GM21528 (cell line): ENCODE results near the gene FLT3.
A peak's percentile ranks its signal among the peaks of the same experiment; 100 is the strongest.
"Not testable (repeated sequence)": the region's sequence is repeated elsewhere in the genome, so short reads cannot be mapped to it uniquely, and the experiment has no call there.

Experiments
- ATAC-seq: cut with Tn5 transposase; IDR thresholded peaks from one replicate; pipeline ENCODE4 v1.9.1; 2021; ENCODE audit warnings: mild to moderate bottlenecking, moderate library complexity; ENCODE audit not compliant: unreplicated experiment, low FRiP score

FLT3 gene

DNA sequence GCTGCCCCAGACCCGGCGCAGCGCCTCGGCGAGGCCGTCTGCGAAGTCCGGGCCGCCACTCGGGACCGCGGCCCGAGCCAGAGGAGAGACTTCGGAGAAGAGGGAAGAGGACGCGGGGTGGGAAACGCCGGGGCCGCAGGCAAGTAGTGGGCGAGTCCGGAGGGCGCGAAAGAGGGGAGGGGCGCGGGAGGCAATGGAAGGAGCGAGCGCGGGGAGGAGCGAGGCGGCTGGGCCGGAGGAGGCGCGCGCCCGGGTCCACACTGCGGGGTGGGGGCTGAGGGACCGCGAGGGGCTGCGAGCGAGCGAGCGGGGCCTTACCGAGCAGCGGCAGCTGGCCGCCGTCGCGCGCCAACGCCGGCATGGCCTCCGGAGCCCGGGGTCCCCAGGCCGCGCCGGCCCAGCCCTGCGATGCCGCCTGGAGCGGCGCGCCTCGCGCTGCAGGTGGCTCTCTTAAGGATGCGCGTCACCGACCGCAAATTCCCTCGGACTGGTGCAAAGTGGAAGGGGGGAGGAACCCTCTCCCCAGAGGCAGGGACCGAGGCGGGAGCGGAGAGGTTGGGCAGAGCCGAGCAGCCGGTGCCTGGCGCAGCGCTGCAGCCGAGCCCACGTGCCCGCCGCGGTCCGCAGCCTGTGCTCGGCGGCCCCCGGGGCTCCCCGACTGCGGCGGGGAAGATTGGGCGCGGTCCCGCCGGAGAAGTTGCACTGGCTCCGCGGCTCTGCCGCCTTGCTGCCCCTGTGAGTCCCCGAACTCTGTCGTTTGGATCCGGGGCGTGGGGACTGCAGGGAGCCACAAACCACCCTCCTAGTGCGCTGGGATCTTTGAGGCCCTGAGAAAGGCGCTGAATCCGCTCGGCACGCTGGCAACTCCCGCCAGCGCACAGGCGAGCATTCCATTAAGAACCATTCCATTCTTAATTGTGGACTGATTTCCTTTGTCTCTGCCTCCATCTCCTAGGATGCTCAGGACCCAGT lies at the start of gene FLT3:
Gene FLT3 (minus strand): TSS at position 427 of the 972 bp plus-strand sequence. CDS start 66 bp downstream, at position 361.
- no peak for ATAC-seq

DNA sequence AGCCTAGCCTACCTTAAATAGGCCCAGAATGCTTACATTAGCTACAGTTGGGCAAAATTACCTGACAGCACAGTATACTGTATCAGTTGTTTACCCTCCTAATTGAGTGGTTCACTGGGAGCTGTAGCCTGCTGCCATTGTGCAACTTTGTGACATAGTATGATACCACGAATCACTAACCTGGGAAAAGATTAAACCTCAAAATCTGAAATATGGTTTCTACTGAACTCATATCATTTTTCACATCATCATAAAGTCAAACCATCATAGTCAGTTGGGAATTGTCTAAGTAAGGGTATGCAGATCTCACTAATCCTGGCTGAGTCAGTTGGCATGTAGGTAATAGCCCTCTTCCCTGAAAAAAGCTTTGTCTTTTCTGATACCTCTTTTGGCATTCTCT lies 47.1 kb upstream of the FLT3 start:
- ATAC-seq, result no peak

DNA sequence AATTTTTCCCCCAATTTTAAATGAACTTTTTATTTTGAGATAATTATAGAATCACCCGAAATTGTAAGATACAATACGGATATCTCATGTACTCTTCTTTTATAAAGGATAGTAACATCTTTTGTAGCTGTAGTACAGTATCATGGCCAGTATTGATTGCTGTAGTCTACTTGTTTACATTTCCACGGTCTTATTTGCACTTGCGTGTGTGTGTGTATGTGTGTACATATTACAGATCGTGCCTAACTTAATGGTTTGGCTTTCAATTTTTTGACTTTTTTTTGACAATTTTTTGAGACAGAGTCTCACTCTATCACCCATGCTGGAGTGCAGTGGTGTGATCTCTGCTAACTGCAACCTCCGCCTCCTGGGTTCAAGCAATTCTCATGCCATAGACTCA lies 44.7 kb upstream of the FLT3 start:
- ATAC-seq, result no peak

DNA sequence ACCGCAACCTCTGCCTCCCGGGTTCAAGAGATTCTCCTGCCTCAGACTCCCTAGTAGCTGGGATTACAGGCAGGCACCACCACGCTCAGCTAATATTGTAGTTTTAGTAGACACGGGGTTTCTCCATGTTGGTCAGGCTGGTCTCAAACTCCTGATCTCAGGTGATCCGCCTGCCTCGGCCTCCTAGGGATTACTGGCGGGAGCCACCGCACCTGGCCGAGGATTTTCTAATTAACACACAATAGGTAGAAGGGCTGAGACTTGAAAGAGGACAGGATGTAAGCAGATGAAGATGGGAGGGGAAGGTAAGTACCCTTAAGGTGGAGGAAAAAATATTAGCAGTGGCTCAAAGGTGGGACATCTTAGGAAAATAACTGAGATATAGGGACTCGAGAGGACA lies 41.2 kb upstream of the FLT3 start:
- ATAC-seq, result not testable (repeated sequence)

DNA sequence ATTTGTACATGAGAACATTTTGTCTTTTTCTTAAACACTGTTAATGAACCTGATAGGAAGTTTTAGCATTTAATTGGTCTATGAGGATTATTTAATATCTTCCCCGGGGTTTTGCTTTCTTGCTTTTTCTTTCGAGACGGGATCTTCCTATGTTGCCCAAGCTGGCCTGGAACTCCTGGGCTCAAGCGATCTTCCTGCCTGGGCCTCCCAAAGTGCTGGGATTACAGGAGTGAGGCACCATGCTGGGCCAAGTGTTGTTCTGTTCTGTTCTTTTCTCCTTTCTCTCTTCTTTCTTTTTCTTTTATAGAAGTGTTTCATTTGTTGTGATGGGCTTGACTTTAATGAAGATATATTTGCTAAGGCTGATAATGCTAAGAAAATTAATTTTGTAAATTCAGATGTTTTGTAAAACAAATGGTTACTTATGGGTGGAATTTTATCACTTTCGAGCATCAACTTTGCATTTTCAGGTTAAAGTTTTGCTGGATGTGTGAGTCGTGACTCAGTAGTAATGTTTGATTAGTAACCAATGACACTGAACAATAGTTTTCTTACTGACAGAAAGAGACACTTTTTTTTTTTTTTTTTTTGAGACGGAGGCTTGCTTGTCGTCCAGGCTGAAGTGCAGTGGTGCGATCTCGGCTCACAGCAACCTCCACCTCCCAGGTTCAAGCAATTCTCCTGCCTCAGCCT lies 40.2 kb upstream of the FLT3 start:
- ATAC-seq, result no peak

DNA sequence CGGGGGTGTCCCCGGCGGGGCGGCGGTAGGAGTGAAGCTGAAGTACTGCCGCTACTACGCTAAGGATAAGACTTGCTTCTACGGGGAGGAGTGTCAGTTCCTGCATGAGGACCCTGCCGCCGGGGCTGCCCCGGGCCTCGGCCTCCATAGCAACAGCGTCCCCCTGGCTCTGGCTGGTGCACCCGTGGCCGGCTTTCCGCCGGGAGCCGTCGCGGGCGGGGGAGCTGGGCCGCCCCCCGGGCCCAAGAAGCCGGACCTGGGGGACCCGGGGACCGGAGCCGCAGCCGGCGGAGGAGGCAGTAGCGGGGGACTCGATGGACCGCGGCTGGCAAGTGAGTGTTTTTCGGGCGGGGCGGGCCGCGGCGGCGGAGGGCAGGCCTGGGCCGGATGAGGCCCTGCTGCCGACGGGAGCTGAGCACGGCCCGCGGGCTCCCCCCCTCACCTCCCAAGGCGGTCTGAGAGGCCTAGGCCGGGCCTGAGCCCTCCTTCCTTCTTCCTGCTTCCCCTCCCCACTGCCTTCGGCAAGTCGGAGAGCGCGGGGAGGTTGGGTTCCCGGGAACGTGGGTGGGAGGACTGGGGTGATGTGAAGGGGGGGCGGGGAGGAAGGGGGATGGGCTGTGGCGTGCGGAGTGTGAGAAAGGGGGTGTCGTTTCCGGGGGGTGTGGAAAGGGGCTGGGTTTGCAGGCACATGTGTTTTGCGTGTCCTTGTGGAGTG lies 38.5 kb upstream of the FLT3 start:
- peak; percentile 55 for ATAC-seq

DNA sequence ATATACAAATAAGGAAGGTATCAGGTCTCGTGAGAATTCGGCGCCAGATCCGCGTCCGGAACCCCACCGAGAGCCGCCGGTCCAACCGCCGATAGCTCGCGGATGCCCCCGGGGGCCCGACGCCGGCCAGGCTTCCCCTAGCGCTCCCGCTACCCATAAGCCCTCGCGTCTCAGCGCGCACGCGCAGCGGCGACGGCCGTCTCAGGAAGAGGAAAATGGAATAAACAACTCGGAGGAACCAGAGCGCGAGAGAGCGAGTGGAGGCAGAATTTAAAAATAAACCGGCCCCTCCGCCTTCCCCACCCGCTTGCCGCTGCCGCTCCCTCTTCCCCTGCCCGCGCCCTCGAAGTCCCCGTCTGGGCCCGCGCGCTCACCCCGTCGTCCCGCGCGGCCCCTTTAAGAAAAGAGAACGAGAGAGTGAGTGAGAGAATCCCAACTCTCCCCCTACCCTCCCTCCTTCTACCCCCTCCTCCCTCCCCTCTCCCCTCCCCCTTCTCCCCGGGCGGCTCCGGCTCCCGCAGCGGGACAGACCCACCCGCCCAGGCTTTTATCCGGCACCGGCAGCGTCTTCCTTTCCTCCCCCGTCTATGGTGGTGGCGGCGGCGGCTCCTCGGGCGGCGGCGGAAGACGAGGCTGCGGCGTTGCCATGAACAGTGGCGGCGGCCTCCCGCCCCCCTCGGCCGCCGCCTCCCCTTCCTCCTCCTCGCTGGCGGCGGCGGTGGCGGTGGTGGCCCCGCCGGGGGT lies 37.8 kb upstream of the FLT3 start, which contains the start of gene PAN3:
Gene PAN3 (plus strand): TSS at position 534 of the 744 bp plus-strand sequence. CDS start 113 bp downstream, at position 647.
- peak; percentile 51 for ATAC-seq

DNA sequence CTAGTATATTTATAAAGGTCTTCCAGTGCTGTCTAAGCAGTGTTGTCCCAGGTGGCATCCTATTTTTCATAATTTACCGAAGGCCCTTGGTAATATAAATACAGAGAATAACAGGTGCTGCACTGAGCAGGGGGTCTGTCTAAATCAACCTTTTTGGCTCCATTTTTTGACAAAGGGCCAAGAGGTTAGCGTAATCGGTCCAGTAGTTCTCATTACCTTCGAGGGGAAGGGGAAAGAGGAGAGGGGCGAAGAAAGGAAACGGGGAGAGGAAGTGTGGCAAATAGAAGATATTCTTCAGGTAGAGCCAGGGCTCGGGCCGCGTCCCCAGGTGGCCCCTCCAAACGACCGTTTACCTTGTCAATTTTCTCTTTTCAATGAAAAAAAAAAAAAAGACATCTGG lies 37.2 kb upstream of the FLT3 start:
- ATAC-seq, result peak; percentile 12

DNA sequence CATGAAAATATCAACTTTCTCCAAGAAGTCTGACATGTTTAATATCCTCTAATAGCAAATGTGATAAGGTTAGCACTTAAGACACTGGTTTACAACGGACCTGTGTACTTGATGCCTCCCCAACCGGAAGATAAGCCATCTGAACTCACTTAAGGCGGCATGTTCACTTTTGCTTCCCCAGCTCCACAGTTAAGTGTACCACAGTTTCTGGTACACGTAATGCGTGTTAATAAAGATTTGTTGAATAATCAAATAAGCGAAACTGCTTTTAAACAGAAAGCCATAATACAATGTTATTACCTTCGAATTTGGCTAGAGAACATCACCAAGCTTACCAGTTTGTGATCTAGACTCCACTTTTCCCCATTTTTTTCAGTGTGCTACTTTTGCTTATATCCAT lies 36.5 kb upstream of the FLT3 start:
- ATAC-seq, result no peak

DNA sequence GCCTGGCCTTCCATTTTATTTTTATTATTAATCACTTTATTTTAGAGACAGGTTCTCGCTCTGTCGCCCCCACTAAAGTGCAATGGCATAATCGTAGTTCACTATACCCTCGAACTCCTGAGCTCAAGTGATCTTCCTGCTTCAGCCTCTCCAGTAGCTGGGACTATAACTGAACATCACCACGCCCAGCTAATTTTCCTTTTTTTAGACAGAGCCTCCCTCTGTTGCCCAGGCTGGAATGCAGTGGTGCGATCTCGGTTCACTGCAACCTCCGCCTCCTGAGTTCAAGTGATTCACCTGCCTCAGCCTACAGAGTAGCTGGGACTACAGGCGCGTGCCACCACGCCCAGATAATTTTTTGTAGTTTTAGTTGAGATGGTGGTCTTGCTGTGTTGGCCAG lies 31.3 kb upstream of the FLT3 start:
- ATAC-seq, result no peak

DNA sequence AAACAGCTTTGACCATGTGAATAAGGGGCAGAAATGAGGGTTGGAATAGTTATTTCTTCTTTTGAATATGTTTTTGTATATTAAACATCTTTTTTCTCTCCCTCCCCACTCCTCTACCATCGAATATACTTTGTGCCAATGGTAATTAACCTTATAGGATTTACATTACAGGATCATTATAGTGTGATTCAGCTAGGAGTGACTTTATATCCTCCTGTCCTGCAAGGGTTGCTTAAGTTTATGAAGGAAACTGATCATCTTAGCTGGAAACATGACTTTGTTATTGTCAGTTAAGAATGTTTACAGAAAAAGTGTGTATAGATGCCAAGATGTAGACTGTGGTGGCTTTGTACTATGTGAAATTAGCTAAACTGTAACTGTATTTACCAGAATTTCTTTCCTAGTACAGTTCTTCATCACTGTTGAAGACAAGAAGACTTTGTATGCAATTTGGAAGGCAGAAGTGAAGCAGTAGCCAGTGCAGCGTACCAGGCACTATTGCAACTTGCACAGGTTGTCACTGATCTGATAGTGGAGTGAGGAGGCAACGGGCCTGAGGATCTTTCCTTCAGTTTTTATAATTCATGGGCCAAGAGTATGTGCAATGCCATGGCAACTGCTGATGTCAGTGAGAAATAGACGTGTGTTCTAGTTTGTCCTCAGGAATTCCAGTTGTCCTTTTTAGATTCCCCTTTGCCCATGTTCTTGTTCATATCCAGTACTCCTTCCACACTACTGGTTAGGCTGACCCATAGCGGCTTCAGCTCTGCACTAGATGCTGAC lies 29.7 kb upstream of the FLT3 start:
- no peak for ATAC-seq

DNA sequence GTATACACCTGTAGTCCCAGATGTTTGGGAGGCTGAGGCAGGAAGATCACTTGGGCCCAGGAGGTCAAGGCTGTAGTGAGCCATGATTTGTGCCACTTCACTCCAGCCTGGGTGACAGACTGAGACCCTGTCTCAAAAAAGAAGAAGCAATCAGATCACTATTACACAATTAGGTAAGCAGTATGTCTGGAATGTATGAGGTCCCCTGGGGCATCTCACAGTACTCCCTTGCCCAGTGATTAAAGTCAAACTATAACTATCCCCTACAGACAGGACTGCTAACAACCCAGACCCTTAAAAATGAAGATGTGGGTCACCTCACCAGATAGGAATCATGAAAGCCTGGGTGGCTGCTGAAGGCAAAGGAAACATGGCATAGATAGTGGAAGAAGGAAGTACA lies 28.6 kb upstream of the FLT3 start:
- no peak for ATAC-seq

DNA sequence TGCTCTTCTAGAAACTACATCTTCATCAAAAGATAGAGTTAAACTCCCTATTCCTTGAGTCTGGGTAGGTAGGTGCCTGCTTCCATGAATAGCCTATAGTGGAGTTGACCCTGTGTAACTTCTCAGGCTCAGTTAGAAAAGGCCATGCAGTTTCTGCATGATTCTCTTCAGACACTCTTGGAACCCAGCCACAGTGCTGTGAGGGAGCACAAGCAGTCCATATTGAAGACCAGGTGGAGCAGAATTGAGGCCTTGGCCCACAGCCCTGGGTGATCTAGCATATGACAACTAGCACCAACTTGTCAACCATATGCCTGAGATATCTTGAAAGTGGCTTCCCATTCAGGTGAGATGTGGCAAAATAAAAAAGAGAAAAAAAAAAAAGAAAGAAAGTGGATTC lies 27.7 kb upstream of the FLT3 start:
- ATAC-seq, result no peak

DNA sequence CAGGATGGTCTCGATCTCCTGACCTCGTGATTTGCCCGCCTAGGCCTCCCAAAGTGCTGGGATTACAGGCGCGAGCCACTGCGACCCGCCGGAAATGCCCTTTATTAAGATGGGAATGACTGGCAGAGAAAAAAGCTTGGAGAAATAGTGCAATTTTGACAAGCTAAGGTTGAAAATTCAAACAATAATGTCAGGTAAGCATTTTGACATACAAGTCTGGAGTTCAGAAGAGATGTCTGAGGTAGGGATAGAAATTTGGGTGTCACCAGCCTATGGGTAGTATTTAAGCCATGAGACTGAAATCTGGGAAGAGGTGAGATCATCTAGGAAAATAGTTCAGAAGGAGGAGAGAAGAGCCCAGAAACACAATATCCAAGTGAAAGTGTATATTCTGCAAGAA lies 20.8 kb upstream of the FLT3 start:
- ATAC-seq, result no peak

DNA sequence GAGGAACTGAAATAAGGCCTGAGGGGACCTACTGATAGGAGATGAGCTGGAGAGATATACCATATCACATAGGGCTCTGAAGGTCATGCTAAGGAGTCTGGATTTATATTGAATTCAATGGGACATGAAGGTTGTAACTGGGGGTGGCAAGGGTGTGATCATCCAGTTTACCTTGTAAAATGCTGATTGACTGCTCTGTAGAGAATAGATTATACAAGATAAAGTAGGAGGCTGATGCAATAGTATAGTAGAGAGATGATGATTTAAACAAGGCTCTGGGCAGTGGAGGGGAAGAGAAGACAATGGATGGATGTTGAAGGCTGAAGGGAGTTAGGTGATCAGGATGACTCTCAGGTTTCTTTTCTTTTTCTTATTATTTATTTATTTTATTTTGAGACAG lies 19.9 kb upstream of the FLT3 start:
- ATAC-seq, result no peak

DNA sequence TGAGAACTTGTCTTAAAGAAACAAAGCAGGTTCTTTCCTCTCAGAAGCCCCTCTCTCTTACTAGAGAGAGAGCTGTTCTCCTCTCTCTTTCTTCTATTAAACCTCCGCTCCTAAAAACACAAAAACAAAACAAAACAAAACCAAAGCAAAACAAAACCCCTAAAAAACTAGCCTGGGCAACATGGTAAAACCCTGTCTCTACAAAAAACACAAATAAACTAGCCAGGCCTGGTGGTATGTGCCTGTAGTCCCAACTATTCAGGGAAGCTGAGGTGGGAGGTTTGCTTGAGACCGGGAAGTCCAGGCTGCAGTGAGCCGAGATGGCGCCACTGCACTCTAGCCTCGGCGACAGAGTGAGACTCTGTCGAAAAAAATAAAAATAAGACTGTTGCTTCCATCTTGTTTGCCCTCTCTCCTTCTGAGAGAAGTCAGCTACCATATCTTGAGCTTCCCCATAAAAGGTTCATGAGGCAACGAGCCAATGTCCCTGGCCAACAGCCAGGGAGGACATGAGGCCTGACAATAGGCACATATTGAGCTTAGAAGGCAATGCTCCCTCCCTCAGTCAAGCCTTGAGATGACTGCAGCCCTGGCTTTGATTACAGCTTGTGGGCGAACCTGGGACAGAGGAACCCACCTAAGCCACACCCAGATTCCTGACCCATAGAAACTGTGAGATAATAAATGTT lies 17.5 kb upstream of the FLT3 start:
- no peak for ATAC-seq

DNA sequence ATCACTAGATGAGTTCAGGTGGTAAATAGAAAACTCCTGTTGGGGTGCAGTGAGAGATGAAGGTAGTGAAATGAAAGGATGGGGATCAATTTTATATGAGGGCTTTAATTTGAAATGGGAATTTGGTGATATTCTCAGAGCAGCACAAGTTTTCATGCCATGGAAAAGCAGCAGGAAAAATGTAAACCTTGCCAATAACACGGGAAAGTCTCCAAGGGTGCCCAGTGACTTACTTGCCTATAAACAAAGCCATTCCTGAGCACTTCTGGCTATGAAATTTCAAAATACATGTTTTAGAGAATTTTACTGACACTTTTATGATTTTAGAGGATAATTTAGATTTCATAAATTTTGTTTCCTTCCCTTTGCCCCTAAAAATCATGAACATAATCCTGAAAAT lies 16.4 kb upstream of the FLT3 start:
- no peak for ATAC-seq

DNA sequence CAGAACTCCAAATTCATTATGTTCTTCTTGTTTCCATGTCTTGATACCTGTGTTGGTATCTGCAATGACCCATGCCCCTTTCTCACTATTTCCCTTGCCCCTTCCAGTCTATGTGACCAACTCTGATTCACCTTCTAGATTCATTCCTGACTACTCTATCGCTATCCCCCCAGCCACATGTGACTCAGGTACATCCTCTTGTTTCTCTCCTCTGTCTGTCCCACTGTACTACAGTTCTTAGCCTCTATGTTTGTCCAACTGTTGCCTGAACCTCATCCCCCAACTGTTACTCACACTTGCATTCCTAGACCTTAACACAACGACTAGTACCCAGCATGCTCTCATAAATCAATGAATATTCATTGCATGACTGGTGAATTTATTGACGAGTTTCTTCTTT lies 10.0 kb upstream of the FLT3 start:
- no peak for ATAC-seq

DNA sequence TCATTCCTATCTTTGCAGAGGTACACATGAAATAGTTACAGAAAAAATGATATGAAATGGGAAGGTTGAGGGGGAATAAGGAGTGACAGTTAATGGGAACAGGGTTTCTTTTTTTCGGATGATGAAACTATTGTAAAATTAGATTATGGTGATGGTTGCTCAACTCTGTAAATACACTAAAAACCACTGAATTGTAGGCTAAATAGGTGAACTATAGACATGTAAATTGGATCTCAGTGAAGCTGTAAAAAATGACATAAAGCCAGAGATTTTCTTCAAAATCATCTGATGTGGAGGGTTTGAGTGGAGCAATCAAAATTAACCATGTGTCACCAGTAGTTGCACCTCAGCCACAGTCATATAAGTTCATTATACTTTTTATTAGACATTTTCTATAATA lies 6.6 kb upstream of the FLT3 start:
- ATAC-seq, result no peak
